CMK (cell line): ENCODE results near the gene EXOG.

Source experiments
- DNase-seq: peaks from one replicate; pipeline ENCODE4 v3.0.0-alpha.2; 2010; ENCODE audit warnings: low read depth

EXOG gene

DNA sequence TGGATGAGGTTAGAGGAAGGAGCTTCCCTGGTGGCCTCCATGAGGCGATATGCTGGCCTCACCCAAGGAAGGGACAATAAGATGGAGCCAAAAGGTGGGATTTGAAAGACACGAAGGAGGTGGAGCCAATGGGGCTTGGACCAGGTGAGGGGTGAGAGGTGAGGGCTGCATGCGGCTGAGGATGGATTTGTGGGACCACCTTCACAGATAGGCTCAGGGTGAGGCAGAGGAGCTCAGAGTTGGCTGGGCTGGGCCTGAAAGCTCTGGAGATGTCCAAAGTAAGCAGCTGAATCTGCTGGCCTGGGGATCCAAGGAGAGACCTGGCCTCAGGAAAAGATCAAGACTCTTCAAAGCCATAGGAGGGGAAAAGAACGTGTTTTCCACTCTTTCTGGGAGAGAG lies 49.8 kb downstream of the EXOG start:
- DNase-seq: no peak

DNA sequence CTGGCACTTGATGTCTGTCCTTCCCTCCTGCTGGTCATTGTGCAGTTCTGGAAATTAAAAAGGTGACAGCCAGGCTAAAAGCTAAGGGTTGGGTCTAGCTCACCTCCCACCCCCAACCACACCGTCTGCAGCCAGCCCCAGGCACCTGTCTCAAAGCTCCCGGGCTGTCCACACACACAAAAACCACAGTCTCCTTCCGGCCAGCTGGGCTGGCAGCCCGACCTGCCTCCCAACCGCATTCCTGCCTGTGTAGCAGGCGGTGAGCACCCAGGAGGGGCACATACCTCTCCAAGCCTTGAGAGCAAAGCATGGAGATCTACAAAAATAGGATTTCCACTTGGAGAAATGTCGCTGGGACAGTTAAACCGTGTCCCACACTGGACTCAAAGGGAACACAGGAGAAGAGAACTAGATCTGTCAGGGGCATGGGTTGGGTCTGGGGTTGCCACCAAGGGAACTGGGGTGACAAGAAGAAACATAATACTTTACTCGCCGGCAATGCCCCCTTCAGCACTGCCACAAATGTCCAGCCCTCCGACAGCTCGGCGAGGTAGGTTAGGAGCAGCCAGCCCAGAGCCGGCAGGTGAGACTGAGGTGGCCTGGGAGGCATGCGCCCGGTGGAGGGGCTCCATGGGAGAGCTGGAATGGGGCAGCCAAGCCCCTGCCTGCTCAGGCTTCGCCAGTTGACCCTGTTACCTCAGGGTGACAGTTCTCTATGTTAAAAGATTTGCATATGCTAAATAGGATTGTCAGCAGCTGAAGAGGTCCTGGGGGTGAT lies 52.2 kb downstream of the EXOG start:
- no peak for DNase-seq

DNA sequence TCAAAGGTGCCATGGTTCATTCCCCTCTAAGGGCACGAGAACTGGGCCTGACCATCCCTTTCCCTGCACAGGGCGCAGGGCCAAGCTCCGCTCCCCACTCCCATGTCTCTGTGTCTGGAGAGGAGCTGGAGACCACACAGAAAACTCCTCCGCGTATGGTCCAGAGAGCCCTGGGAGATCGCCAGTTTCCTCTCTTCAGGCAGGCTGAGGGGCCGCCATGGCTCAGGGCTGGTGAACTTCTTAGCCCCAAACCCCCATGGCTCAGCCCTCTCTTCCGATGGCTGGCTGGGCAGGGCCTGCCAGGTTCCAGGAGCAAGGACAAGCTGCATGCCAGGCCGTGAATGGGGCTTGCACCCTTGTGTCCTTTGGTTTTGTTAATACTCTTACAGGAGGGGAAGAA lies 52.9 kb downstream of the EXOG start:
- DNase-seq: no peak

DNA sequence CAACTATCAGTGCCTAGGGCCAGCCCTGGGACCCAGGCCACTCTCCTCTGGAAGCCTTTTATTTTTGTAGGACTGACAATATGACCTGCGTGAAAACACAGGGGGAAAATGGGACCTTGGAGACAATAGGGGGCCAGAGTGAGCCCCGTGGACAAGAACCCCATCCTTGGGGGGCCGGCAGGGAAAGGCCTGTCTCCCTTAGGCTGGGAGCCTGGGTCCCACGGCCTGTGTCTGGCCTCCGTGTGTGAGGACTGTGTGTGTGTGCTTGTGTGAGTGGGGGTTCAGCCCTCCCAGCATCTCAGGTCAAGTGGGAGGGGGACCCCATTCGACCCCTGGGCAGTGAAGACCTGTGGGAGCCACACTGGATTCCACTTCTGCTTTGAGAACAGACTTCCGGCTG lies 53.3 kb downstream of the EXOG start:
- no peak for DNase-seq

DNA sequence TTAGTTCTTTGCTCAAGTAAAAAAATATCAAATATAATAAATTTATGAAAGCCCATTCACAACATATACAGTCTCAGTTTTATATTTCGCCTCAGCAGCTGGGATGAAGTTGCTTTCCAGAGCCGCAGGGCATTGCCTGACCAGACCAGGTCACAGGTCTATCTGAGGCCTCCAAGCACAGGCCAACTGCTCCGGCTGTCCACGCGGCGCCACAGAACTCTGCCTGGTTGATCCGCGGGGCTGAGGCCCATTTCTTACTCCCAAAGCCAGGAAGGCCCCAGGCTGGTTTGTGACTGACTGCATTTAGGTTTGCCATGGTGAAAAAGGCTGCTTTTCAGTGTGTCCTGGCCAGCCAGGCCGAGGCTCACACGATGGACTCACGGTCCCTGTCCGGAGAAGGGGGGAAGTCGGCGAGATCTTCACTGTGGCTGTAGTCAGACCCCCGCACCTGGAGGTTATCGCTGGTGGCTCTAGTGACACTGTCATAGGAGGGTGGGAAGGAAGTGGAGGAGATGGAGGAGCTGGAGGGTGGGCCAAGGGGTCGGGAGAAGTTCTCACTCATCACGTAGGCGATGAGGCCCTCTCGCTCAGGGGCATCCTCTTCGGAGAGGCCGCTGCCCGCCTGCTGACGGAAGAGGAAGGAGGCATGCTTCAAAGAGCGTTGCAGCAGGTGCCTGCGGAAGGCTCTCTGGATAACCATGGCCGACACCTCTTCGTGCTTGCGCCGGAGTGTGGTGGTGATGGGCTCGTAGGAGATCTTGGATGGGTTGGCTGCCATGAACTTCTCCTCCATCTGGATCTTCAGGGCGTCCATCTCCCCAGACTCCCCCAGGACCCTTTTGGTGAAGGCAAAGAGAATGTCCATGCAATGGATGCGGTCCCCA lies 54.1 kb downstream of the EXOG start:
- no peak for DNase-seq

DNA sequence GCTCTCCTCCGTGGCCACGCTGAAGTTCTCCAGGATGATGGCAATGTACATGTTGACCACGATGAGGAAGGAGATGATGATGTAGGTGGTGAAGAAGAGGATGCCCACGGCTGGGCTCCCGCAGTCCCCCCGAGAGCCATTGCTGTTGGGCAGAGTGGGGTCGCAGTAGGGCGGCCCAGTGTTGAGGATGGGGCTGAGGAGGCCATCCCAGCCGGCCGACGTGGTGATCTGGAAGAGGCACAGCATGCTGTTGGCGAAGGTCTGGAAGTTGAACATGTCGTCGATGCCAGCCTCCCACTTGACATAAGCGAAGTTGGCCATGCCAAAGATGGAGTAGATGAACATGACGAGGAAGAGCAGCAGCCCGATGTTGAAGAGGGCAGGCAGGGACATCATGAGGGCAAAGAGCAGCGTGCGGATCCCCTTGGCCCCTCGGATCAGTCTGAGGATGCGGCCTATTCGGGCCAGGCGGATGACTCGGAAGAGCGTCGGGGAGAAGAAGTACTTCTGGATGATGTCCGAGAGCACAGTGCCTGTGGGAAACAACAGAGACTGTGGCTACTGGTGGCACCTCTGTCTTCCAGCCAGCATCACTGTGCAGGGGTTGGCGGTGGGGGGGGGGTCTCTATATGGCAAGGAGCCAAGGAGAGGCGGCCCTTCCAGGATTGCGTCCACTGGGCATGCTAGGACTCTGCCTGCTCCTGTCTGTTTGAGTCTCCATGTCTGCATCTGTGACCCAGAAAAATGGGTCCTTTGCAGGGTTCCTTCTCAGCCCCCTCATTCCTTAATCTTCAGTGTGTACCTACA lies 55.1 kb downstream of the EXOG start:
- DNase-seq: no peak

DNA sequence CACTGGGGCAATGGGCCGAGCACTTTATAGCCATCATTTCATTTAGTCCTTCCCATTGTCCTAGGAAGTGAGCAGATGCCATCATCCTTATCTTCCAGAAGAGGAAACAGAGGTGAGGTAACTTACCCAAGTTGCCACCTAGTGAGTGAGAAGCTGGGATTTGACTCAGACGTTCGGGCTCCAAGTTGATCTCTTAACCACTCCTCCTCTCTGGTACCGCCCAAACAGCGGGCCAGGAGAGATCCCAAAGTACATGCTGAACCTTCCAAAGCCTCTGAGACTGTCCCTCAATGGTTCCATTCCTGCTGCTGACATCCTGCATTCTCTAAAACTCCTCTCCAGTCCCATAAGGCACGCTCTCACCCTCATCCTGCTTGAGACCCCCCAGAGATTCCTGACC lies 56.2 kb downstream of the EXOG start:
- DNase-seq: no peak

DNA sequence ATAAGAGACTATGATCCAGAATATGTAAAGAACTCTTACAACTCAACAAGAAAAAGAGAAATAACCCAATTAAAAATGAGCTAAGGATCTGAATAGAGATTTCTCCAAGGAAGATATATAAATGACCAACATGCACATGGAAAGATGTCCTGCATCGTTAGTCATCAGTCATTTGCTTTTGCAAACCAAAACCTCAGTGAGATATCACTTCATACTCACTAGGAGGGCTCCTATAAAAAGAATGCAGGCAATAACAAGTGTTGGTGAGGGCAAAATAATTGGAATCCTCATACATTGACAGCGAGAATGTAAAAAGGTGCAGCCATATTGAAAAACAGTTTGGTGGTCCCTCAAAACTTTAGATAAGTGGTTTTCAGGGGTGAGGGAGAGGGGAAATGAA lies 56.9 kb downstream of the EXOG start:
- DNase-seq: no peak

DNA sequence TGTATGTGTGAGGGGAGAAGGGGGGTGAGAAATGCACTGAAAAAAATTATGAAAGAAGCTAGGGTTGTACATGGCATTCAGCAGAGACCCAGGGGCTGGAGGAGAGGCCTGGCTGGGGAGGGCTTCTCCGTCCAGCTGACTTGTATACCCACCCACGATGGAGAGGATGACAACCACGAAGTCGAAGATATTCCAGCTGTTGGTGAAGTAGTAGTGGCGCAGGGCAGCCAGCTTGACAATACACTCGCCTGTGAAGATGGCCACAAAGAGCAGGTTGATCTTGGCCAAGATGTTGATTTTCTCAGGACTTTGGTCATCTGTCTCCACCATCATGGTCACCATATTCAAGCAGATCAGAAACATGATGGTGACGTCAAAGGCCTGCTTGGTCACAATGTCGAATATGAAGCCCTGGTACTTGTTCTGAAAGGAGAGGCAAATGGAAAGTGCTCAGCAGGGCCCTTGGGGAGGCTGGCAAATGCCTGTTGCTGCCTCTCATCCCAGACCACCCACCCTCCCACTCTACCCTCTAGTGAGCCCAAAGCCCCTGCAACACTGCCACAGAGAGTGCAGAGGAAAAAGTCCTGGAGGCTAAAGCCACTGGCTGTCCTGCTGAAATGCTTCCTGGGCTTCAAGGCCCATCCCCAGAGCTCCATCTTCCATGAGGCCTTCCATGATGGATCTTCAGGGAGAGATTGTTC lies 58.1 kb downstream of the EXOG start:
- no peak for DNase-seq

DNA sequence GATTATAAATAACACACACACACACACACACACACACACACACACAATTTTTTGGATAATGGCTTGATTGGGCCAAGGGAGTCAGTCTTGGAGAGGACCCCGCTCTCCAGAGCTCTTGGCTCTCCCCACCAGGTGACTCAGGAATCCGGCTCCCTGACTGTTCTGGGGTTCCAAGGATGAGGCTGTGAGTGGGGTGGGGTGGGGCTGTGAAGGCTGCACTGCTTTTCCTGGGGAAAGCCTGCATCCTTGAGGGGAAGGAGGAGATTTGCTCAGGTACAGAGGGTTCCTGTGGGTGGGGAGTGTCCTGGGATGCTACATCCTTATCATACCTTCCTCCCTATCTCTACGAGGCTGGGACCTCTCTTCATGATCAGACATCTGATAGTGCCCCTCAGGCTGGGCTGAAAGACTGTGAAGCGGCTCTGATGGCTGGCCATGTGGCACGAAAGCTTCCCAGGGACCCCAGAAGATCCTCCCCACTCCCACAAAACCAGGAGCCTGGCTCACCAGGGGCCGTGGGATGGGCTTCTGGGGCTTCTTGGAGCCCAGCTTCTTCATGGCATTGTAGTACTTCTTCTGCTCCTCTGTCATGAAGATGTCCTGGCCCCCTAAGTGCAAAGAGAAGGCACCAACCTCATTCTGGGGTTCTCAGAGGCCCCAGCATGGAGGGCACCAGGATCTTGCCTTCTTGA lies 59.2 kb downstream of the EXOG start:
- no peak for DNase-seq

DNA sequence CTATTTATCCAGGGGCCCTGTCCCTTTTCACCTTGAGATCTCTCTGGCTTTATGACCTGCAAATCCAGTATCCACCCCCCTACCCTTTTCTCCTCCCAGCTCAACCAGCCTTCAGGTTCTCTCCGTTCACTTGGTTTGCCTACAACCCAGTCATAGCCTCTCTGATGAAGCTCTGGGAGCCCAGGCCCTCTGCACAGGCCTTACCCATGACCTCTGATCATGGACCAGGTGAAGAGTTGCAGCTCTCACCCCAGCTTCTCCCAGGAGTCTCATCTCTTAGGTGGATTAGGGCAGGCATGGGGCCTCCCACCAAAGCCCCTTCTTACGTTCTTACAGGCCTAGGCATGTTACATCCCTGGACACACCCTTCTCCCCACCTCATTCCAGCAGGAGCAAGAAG lies 59.8 kb downstream of the EXOG start:
- no peak for DNase-seq

DNA sequence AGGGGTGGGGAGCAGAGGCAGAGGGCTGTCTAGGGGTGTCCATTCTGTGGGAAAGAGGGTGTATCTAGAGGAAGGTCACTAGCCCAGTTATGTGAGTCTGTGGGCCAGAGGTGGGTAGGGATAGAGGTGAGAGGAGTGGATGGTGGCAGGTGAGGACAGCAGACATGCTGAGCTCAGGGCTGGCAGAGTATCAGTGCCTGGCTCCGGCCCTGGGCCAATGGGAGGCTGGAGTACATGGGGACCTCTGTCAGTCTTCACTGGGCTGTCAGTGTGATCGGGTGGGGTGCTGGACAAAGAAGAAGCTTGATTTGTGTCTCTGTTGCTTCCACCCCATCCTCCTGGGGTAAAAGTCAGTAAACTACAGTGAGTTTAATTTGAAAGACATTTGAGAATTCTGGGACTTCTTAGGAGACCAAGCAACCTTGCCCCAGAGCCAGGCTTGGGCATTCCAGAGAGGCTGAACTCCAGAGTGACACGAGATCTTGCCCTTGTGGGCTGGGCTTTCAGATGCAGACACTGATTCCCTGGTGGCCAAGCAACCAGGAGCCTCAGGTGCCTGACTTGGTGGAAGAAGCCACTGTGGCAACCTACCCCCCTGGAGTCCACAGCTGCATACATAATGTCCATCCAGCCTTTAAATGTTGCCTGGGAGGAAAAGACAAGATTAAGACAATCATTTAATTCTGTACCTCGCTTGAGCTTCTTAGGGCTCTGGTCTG lies 60.7 kb downstream of the EXOG start:
- DNase-seq: no peak

DNA sequence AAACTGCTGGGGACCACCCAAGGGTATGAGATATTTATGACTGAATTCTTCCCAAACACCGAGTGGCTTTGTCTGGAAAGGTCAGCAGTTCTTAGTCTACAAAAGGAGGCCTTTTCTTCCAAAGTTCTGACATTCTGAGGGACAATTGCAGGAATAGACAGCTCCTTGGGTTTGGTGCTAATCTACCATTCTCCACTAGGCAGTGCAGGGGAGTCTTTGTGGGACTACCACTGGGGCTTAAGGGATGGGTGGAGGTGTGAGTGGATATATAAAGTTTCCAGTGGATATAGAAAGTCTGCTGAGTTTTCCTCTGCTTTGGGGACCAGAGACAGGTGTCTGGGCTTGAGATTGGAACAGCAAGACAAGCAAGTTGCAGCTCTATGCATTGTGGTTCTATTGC lies 62.7 kb downstream of the EXOG start:
- no peak for DNase-seq

DNA sequence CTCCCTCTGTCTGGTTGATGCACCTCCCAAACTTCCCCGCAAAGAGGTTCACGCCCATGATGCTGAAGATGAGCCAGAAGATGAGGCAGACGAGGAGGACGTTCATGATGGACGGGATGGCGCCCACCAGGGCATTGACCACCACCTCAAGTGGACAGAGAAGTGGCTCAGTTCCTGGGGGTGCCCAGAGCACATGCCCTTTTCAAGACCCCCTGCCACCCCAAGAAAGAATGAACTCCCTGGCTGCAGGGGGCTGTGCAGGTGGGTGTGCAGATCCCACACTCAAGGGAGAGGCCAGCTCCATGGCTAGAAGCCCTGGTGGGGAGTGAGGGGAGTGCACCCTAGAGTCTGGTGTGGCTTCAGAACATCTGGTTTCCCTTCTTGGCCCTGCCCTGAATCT lies 64.1 kb downstream of the EXOG start:
- DNase-seq: no peak

DNA sequence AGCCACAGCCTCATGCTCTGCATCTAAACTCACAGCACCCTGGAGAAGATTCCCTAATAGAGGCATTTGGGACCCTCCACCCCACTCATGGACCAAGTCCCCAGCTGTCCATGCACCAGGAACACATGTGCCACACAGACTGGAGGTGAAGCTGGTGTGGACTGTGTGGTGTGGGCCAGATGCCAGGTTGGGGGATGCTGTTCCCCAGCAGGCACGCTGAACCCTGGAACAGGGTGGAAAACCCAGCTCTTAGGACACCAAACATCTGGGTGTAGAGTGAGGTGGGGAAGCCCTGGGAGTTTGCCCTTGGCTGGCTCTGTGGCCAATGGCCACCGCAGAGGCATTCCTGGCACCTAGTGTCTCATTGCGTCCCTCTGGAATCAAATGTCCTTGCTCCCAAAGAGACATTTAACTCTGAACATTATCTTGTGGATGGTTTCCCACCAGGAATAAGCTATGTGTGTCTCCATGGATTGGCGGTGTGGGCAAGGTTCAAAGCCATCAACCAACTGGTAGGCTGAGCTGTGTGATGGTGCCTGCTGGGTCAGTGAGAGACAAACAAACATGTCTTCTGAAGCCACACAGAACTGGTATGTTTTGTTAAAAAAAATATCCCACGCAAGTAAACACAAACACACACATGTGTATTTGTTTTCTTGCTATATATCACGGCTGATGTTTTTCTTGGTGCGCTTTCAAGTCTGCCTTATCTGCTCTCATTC lies 65.0 kb downstream of the EXOG start:
- DNase-seq: no peak

DNA sequence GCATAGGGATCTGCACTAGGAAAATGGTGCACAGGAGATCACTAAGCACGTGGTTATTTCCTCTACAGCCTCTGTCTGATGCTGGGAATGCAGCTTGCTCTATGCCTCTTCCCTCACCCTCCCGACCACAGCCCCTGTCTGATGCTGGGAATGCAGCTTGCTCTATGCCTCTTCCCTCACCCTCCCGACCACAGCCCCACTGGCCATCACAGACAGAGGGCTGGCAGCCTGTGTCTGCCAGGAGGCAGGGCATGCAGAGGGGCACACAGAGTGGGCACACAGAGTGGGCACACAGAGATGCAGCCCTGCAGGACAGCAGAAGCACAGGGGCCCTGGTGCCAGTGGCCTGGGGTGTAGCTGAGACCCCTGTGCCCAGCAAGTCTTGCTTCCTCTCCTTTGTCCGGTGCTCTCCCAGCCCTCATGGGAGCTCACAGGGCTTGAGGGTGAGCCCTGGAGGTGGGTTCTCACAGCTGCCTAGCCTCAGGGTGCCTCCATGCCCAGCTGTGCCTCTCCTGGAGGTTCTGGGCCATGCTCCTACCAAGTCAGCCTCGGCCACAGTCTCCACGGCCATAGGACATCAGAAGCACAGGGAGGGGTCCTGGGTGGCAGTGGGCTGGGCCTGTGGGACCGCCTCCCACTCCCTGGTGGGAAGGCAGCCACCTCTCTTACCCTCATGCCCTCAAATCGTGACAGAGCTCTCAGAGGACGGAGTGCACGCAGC lies 65.8 kb downstream of the EXOG start:
- no peak for DNase-seq

DNA sequence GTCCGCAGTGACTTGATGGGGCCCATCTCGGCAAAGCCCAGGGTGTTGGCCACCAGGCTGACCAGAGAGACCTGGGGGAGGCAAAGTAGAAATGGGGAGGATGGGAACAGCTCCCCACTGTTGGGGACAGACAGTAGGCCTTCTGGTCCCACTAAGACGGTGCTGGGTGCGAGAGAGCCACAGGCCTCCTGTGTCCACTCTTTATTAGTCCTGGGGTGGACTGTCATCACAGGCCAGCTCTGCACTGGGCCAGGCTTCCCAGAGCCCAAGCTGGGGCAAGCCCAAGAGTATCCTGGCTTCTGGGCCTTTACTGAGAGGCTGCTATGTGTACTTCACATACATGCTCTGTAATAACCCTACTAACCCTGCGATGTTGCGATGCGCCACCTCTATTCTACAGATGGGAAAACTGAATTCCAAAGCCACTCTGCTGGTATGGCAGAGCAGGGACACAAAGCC lies 66.4 kb downstream of the EXOG start:
- DNase-seq: no peak

DNA sequence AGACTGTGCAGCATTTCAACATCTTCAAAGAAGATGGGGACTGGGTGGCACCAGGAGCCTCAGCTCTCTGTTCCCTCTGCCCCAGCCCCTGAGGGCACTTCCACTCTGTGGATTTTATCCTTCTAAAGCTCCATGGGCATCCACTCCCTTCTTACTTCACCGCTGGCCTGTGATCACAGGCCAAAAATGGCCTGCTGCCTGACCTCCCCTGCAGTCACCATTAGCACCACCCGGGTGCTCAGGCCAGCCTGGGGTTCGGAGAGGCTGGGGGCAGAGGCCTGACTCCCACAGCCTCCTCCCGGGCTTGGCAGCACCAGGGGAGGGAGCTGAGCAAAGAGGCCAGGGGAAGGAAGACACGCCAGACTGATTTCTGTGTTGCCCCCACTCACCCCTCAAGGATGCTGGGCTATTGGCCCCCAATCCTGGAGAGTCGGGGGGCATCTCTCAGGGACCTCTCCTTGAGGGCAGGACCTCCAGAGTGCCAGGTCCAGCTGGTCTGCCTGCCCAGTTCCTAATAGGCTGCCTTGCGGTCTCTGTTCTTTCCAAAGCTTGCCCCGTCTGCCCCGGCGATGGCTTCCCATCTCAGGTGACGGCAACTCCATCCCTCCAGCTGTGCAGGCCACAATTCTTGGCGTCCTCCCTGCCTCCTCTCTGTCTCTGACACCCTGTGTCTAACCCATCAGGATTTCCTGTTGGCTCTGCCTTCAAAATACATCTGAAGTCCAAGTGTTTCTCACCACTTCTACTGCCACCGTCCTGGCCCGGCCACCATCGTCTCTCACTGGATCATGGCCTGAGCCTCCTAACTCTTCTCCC lies 67.1 kb downstream of the EXOG start:
- DNase-seq: no peak
